K562 (cell line): ENCODE data around the gene SPPL3.

Experiments used
- HOXB6 ChIP-seq: fragments of 250-450 bp; sonication (Bioruptor Pico); IDR thresholded peaks from 2 replicates; pipeline ENCODE4 v1.5.1; 2022; ENCODE audit warnings: mild to moderate bottlenecking, borderline replicate concordance
- MAFK ChIP-seq: IDR thresholded peaks from 2 replicates; pipeline ENCODE4 v1.6.1; 2011; ENCODE audit warnings: low read length, improper control_type of control experiment
- MYBL2 ChIP-seq, 2 experiments: fragments of 450-650 bp in 1 of 2; sonication (generic) in 1 of 2; formaldehyde crosslinking in 1 of 2; IDR thresholded peaks; 2 replicates each; pipeline versions ENCODE4 v1.6.1 to v1.8.1; 2017 to 2022; ENCODE audit warnings: borderline replicate concordance in 1 of 2, inconsistent platforms in 1 of 2, low read depth in 1 of 2, mild to moderate bottlenecking in 1 of 2, missing genetic modification reagents in 1 of 2, moderate library complexity in 1 of 2

DNA sequence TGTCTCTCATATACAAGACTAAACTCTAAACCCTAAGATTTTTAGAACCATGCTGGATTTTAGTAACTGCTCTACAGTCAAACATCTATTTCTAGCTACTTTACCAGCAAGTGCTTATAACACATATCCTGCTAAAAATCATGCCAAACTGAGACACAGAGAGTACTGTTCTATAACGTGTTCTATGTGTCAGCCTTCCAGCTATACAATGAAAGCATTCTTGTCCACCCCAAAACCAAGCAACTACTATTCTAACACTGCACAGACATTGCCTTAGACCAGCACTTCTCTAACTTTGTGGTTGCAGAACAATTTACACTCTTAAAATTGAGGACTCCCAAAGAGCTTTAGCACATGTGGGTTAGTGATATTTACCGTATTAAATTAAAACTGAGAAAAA lies 85.7 kb downstream of the SPPL3 start:
- TF ChIP-seq MAFK (no peak), MYBL2 (IDR thresholded peaks at IDR 0.05; ENCODE audit: low read depth) (no peak), MYBL2 (CRISPR knock-in tag; IDR thresholded peaks at IDR 0.05; ENCODE audit: borderline replicate concordance) (no peak), HOXB6 (no peak)
